WERI-Rb-1 (cell line): ENCODE data around the gene ARHGAP27.
A peak's percentile ranks its signal among the peaks of the same experiment; 100 is the strongest.

ENCODE experiments used
- DNase-seq: peaks from one replicate; pipeline ENCODE4 v3.0.0-alpha.2; 2020
- H3K27ac ChIP-seq: fragments of 250-450 bp; sonication (Bioruptor Pico); 2 replicates; pipeline ENCODE4 v1.5.1; 2020; ENCODE audit warnings: mild to moderate bottlenecking, moderate library complexity
- H3K27me3 ChIP-seq: fragments of 250-450 bp; sonication (Bioruptor Pico); 2 replicates; pipeline ENCODE4 v1.5.1; 2021; ENCODE audit warnings: mild to moderate bottlenecking, low read depth, moderate library complexity; ENCODE audit not compliant: insufficient read depth, severe bottlenecking
- H3K36me3 ChIP-seq: fragments of 250-450 bp; sonication (Bioruptor Pico); 2 replicates; pipeline ENCODE4 v1.5.1; 2020; ENCODE audit warnings: mild to moderate bottlenecking, moderate library complexity
- H3K4me3 ChIP-seq: 2 replicates; pipeline ENCODE4 v1.5.1; 2011; ENCODE audit warnings: low read depth, mild to moderate bottlenecking, control low read depth, low read length
- H3K9me3 ChIP-seq: fragments of 250-450 bp; sonication (Bioruptor Pico); 2 replicates; pipeline ENCODE4 v1.5.1; 2021; ENCODE audit warnings: mild to moderate bottlenecking, moderate library complexity; ENCODE audit not compliant: severe bottlenecking
- CTCF ChIP-seq: IDR thresholded peaks from 2 replicates; pipeline ENCODE4 v1.5.1; 2011; ENCODE audit warnings: low read depth, mild to moderate bottlenecking, control low read depth, inconsistent platforms, low read length

ARHGAP27 gene

GRCh38 chr17:45398800-45399199 is 33.9 kb downstream of the ARHGAP27 start:
- Histone ChIP-seq H3K27ac (no peak overlapping the region), H3K36me3 (peaks cover under 1% of the 10 kb centered on the region), H3K27me3 (no peaks in the 10 kb centered on the region), H3K9me3 (no peaks in the 10 kb centered on the region), H3K4me3 (no peak overlapping the region)
- peak; percentile 55 for TF ChIP-seq CTCF
- DNase-seq = peak; percentile 48

- TF ChIP-seq CTCF = no peak
- no peak for DNase-seq
- no peaks in the 10 kb centered on the region; the same call in 1 of the 2 replicates for H3K36me3 ChIP-seq
- no peak overlapping the region for H3K4me3 ChIP-seq
- no peak overlapping the region for H3K27ac ChIP-seq
- H3K27me3 ChIP-seq = no peaks in the 10 kb centered on the region
- no peaks in the 10 kb centered on the region for H3K9me3 ChIP-seq
Measured at GRCh38 chr17:45397796-45398195, 34.9 kb downstream of the ARHGAP27 start.

- no peak overlapping the region for H3K4me3 ChIP-seq
- no peaks in the 10 kb centered on the region for H3K9me3 ChIP-seq
- no peaks in the 10 kb centered on the region for H3K27me3 ChIP-seq
- DNase-seq = no peak
- no peak overlapping the region for H3K27ac ChIP-seq
- TF ChIP-seq CTCF = no peak
- no peaks in the 10 kb centered on the region; the same call in 1 of the 2 replicates for H3K36me3 ChIP-seq
Measured at GRCh38 chr17:45396496-45397205, 36.0 kb downstream of the ARHGAP27 start.

GRCh38 chr17:45395569-45396415 is 36.9 kb downstream of the ARHGAP27 start:
- Histone ChIP-seq H3K27me3 (no peaks in the 10 kb centered on the region), H3K4me3 (no peak overlapping the region), H3K9me3 (no peaks in the 10 kb centered on the region), H3K27ac (0 out of 2 replicates have a peak overlapping the region, but pooled peaks have one; percentile 1), H3K36me3 (no peaks in the 10 kb centered on the region; the same call in 1 of the 2 replicates)
- DNase-seq = no peak
- TF ChIP-seq CTCF = no peak

- Histone ChIP-seq H3K36me3 (no peaks in the 10 kb centered on the region), H3K9me3 (no peaks in the 10 kb centered on the region), H3K27me3 (no peaks in the 10 kb centered on the region), H3K4me3 (no peak overlapping the region), H3K27ac (peak overlapping the region; percentile 1; the same call in 1 of the 2 replicates)
- DNase-seq = peak; percentile 91
- TF ChIP-seq CTCF = peak; percentile 93
Measured at GRCh38 chr17:45394913-45395568, 37.6 kb downstream of the ARHGAP27 start.
